Activated naive CD8-positive, alpha-beta T cell treated with anti-CD3 and anti-CD28 coated beads, Interleukin-2, amount 50 U/mL, for 16 hours (primary cell): ENCODE measurements around the gene PCSK2.

Source experiments
- DNase-seq: peaks from one replicate; pipeline ENCODE4 v3.0.0-alpha.2; 2020; ENCODE audit warnings: low read depth, low spot score

Gene PCSK2

GRCh38 chr20:17327185-17328148, 100.6 kb downstream of the PCSK2 start:
- no peak for DNase-seq

GRCh38 chr20:17334932-17335331, 108.1 kb downstream of the PCSK2 start:
- DNase-seq: no peak

DNA sequence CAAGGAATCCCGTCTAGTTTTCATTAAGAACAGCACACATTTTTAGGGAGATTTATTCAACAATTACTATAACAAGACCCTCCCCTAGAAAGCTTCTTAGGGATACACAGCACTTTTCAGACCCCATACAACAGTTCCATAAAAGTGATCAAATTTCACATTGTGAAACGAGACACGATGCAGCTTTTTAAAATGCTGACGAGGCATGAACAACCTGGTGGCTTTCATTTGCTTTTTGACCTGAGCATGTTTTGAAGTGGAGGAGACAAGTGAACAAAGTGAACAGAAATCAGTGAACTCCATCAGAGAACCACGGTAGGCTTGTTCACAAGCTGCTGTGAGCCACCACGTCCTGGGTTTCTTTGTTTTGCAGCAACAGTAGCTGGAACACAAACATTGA, 112.2 kb downstream of the PCSK2 start:
- no peak for DNase-seq

GRCh38 chr20:17343091-17343490, 116.3 kb downstream of the PCSK2 start:
- DNase-seq: no peak

DNA sequence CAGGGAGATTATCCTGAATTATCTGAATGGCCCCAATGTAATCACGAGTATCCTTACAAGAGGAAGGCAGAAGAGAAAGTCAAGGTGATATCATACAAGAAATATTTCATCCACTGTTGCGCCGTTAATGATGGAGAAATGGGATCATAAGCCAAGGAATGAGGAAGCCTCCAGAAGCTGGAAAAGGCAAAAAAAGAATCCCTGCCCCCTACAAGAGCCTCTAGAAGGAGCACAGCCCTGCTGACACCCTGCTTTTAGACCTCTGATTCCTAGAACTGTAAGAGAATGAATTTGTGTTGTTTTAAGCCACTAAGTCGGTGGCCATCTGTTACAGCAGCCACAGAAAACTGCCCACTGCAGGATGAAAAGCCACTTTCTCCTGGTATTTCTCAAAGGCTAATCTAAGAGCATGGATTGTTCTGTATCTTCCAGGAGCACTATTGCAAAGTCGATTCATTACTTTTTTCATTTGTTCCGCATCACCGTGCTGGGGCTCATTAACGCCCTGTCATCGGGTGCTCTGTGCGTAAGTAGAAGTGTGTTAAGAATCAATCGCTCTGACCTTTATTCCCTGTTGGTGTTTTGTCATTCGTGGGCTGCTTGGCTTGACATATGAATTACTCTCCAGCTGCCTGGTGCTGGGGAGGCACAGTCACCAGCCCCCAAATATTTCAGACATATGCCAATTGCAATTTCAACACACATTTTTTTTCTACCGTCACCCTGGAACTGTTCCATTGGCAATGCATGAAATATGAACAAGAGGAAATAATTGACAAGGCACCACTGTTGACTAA, 117.0 kb downstream of the PCSK2 start:
- DNase-seq: no peak

DNA sequence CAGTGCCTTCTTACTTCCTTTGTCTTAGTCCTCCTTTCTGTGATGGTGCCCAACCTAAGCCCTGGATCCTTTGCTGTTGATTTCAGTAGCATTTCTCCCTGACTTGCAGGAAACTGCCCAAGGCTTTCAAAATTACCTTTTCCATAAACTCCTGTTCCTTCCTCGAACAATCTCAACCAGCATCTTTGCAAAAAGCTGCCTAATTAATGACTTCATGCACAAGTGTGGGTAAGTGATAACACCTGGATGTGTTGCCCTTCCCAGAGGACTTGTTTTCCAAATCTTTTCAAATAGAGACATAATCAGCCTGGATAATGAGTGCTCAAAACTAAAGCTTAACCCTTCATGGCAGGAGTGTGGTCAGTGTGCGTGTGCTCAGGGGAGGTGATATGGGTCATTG, 118.0 kb downstream of the PCSK2 start:
- no peak for DNase-seq

- no peak for DNase-seq
Observed at GRCh38 chr20:17345321-17345720, 118.5 kb downstream of the PCSK2 start.

- no peak for DNase-seq
Observed at GRCh38 chr20:17350321-17350720, 123.5 kb downstream of the PCSK2 start.

- no peak for DNase-seq
Observed at GRCh38 chr20:17357238-17357637, 130.4 kb downstream of the PCSK2 start.

DNA sequence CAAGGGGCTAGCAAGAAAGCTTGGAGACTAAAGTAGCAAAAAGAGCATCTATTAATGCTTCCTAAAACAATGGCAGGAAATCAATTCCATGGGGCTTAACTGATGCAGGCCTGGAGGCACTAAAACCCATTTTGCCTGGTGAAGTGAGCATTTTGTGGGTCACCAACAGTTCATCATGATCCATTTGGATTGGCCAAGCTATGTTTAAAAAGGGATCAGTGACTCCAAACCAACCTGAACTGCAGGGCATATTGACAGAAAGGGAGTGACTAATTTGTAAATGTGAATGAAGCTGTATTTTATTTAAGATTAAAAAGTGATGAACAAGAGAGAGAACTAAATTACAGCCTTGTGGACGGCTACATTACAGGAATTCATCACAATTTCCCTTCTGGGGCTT, 132.0 kb downstream of the PCSK2 start:
- DNase-seq: no peak

DNA sequence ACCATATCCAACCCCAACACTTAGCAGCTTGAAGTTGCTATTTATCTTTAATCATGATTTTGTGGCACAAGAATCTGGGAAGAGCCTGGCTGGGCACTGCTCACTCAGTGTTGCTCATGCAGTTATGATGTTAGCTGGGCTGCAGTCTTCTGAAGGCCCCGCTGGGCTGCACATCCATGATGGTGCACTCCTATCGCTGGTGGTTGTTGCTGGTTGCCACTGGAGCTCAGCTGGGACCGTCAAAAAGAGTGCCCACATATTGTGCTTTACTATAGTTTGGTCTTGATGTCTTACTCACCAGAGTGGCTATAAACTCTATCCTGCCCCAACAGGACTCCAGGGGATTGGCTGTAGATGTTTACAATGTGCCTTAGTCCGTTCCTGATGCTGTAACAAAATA, 137.8 kb downstream of the PCSK2 start:
- no peak for DNase-seq

GRCh38 chr20:17365831-17366230, 139.0 kb downstream of the PCSK2 start:
- DNase-seq: no peak

DNA sequence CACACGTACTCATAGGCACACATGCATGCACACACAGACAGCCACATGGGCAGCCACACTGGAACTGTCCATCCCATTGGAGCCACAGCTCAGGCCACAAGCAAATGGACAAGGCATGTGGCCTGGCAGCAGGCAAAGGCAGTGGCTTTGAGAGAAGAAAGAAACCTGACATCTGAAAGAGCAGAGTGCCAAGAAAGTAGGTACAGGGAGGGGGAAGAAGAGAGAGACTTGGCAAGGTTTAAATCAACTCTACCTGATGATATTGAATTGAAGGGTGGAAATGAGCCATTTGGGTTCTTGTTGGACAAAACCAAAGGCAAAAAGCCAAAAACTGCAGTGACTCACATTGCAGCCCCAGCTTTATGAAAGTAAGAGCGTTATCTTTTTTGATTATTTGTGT, 142.7 kb downstream of the PCSK2 start:
- DNase-seq: no peak

DNA sequence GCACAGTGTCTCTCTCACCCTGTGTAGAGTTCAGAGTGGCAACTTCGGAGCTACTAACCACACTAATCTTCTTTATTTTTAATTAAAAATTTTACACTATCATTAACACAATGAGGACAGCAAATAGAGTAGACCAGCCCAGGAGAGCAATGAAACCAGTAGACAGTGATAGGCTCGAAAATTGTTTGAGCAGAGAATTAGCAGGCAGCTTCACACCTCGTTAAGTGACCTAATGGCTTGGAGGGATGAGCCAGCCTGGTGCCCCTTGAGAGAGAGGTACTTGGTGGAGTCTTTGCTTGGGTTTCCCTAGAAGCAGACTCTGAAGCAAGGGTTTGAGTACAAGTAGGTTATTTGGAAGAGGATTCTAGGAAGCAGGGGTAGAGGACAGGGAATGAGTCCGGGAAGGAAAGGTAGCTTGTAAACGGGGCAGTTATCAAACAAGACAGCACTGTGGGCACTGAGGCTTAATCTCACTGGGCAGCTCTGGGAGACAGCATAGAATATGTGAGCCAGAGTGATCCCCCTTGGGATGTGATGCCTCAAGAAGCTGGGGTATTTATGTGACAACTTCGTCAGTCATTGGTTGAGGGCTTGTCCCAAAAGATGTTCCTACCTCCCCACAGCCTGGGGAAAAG, 146.1 kb downstream of the PCSK2 start:
- DNase-seq: no peak

DNA sequence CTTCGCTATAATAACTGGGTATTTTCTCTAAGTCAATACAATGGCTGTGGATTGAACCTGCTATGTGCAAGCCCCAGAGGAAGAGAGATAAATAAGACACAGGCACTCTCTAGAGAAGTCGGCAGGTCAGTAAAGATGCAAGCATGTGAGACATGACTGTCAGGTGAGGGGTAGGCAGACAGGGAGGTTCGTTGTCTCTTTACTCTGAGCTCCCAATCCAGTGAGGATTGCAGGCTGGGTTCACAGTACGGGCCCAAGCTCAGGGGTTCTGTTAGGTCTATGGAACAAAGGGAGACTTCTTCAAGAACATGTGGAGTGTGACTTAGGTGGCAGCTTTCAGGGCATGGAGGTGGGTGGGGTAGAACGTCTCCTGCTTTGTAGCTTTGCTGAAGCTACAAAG, 147.2 kb downstream of the PCSK2 start:
- DNase-seq: no peak

DNA sequence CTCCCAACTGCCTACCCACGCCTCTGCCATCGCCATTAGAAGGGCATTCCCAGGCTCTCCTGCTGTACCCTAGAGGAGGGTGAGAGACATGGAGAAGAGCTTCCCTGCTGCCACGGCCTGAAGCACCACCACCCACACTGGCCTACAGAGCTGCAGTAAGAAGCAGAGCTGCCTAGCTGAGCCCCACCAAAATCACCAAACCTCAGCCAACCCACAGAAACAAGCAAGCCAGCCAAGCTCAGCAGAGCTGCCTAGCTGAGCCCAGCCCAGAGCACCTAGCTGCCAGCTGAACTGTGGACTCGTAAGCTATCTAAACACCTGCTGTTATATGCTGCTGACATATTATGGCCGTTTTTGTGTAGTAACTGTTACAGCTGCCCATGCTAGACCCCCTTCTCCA, 149.2 kb downstream of the PCSK2 start:
- DNase-seq: no peak

- DNase-seq: no peak
Observed at GRCh38 chr20:17377231-17377630, 150.4 kb downstream of the PCSK2 start.

DNA sequence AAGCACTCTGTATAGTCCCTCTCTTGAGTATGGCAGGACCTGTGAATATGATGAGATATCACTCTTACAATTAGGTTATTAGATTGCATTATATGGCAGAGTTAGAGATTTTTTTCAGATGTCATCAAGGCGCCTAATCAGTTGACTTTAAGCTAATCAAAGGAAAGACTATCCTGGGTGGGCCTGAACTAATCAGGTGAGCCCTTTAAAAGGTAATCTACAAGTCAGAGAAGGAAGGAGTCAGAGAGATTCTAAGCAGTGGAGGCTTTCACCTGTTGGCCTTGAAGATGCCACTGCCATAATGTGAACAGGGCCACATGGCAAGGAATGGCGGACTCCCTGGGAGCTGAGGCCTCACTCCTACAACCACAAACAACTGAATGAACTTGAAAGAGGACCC, 152.8 kb downstream of the PCSK2 start:
- no peak for DNase-seq

DNA sequence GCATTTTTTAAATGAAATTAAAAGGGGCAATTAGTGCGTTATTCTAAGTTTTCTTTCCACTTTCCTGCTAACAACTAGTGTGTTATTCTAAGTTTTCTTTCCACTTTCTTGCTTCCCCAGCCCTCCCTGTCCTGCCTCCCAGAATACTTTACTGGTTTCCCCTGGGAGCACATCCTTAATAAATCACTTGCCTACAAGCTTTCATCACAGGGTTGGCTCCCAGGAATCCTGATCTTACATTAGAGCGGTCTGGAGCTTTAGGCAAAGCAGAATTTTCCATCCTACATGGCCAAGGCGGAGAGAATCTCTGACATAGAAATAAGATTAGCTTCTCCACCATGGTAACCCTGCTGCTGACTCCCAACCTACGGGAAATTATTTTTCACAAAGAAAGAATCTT, 154.0 kb downstream of the PCSK2 start:
- DNase-seq: no peak

DNA sequence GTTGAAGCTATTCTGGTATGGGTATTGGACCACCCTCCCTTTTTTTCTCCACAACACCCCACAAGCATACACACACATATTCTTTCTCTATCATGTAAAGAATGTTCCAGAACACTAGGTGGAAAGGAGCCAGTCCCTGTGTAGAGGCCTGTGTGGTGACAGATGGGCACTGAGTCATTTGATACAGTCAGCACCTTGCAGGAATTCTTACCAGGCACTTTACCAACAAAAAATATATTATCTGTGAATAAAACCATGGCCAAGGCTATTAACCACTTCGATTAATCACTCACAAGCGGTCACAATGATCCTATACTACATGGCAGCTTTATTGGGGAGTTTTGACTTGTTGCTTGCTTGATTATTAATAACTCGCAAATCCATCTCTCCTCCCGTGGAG, 154.9 kb downstream of the PCSK2 start:
- no peak for DNase-seq

DNA sequence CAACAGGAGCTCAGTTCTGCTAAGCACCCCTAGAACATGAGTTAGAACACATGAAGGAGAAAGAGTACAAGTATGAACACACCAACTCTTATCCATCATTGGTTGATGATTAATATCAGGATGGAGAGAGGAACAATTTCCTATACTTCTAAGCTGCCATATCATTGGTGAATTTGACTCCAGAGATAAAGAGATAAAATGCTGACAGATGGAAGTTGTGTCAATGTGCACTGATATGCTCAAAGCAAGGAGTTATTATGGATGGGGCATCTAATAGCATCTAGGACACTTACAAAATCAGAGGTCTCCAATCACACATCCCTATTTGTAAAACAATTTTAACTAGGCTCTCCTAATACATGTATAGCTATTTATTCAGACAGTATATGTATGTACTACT, 159.0 kb downstream of the PCSK2 start:
- DNase-seq: no peak

DNA sequence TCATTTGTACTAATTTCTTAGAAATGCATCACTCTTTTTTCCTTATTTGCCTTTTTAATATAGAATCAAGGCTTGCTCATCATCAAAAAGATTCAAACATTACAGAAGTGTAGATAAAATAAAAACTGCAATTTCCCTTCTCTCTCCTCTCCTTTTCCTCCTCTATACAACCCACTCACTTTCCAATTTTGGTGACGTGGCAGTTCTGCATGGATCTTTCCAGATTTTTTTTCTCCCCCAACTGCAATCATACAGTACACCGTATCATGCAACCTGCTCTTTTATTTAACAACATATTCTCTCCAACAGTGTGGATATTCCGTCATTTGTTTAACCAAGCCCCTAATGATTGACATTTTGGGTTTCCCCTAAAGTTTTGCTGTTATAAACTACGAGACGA, 163.8 kb downstream of the PCSK2 start:
- DNase-seq: no peak
